Lung (tissue), 12 donors: ENCODE results near the gene STN1. TPM values are rescaled to one million over a fixed set of nuclear protein-coding genes. Genes with fewer than 3 reads are reported as not detected.

ENCODE experiments used
- ATAC-seq: fragments of 200-7000 bp; cut with Tn5 transposase; one replicate; pipeline ENCODE4 v1.9.1; 2020; ENCODE audit warnings: moderate number of reproducible peaks; ENCODE audit not compliant: insufficient read depth, low FRiP score
- DNase-seq, 3 donors: peaks; one replicate each; pipeline ENCODE4 v3.0.0-alpha.2; 2013 to 2017
- H3K27ac ChIP-seq, 2 donors: one replicate each; pipeline ENCODE4 v1.5.1; 2013; ENCODE audit warnings: mild to moderate bottlenecking in 2 of 2, moderate library complexity in 2 of 2, control low read depth in 1 of 2, inconsistent platforms in 1 of 2, low read depth in 1 of 2, low read length in 1 of 2
- H3K27me3 ChIP-seq, 3 donors: one replicate each; pipeline ENCODE4 v1.5.1; 2013; ENCODE audit warnings: low read length in 2 of 3; ENCODE audit not compliant: control insufficient read depth in 3 of 3, insufficient read depth in 3 of 3
- H3K36me3 ChIP-seq, 4 donors: one replicate each; pipeline ENCODE4 v1.5.1; 2013; ENCODE audit warnings: low read length in 4 of 4, mild to moderate bottlenecking in 1 of 4, moderate library complexity in 1 of 4; ENCODE audit not compliant: control insufficient read depth in 4 of 4, insufficient read depth in 4 of 4
- H3K4me1 ChIP-seq, 5 donors: one replicate each; pipeline ENCODE4 v1.5.1; 2013; ENCODE audit warnings: low read length in 5 of 5, mild to moderate bottlenecking in 2 of 5, moderate library complexity in 1 of 5; ENCODE audit not compliant: control insufficient read depth in 5 of 5, insufficient read depth in 5 of 5
- H3K4me3 ChIP-seq: one replicate; pipeline ENCODE4 v1.5.1; 2013; ENCODE audit warnings: mild to moderate bottlenecking, control low read depth, moderate library complexity
- H3K9ac ChIP-seq, 2 donors: one replicate each; pipeline ENCODE4 v1.5.1; 2013; ENCODE audit warnings: low read length in 2 of 2, control low read depth in 1 of 2; ENCODE audit not compliant: insufficient read depth in 1 of 2
- H3K9me3 ChIP-seq, 4 donors: one replicate each; pipeline ENCODE4 v1.5.1; 2013; ENCODE audit warnings: low read length in 3 of 4, mild to moderate bottlenecking in 1 of 4, moderate library complexity in 1 of 4; ENCODE audit not compliant: control insufficient read depth in 4 of 4, insufficient read depth in 3 of 4
- CTCF ChIP-seq: IDR thresholded peaks from 2 replicates; pipeline ENCODE4 v1.5.1; 2012; ENCODE audit warnings: mild to moderate bottlenecking; ENCODE audit errors: control extremely low read depth, extremely low read depth
- WGBS, 2 donors: extraction: QIAGEN DNeasy Blood & Tissue Kit; methylation state at CpG; one replicate each; pipeline ENCODE4 v1.1.7; 2013; 5-methylcytosine and 5-hydroxymethylcytosine counted together
- polyA plus RNA-seq, 2 donors: library from polyadenylated mRNA; stranded (reverse); fragments of 200-250 nt; gene quantifications; one replicate each; pipeline ENCODE4 v1.2.1, GENCODE V29; 2013
- total RNA-seq, 2 donors: library from RNA; depleted of rRNA in 1 of 2; stranded (reverse); fragments of >200 nt in 1 of 2; gene quantifications; one replicate each; pipeline ENCODE4 v1.2.1, GENCODE V29; 2014 to 2021
- donor health status: control.
- donor health status: control.
- donor health status: Bipolar disorder and iron deficiency.
- donor health status: healthy.
- donor health status: DM: yes; HTN: yes; CAD: no.

Gene STN1
- total and polyA plus RNA-seq, 4 donors = 26.5 to 43.8 (median 39.1) TPM

- Histone ChIP-seq H3K36me3 (no peaks in the 10 kb centered on the region), H3K27ac (no peak overlapping the region), H3K4me1 (peaks cover 18 to 41% (median 34%) of the 10 kb centered on the region in 5 donors), H3K27me3 (no peaks in the 10 kb centered on the region), H3K4me3 (no peak overlapping the region), H3K9ac (peak overlapping the region in 1 of 2 donors; percentile 55), H3K9me3 (no peaks in the 10 kb centered on the region)
- ATAC-seq = no peak
- DNase-seq = peak in 2 of 3 donors; percentile 43 to 62
- WGBS, 2 donors = 17 to 20% methylated on average over 30 to 34 of the region's 34 CpGs
- TF ChIP-seq CTCF = no peak
These were observed 61.9 kb downstream of the STN1 start for GRCh38 chr10:103855852-103856796.

GRCh38 chr10:103855424-103855823, 62.6 kb downstream of the STN1 start, which contains the start of gene SH3PXD2A:
SH3PXD2A (minus strand) TSS chr10:103855576; CDS start chr10:103855266, 310 bp downstream.
- ATAC-seq = peak; percentile 11
- Histone ChIP-seq H3K36me3 (peaks cover 0 to 2% (median 0%) of the 10 kb centered on the region in 4 donors), H3K9ac (peak within 1 kb of the TSS in 1 of 2 donors; percentile 69), H3K9me3 (no peaks in the 10 kb centered on the region), H3K4me1 (peaks cover 18 to 48% (median 40%) of the 10 kb centered on the region in 5 donors), H3K27me3 (no peaks in the 10 kb centered on the region), H3K4me3 (peak within 1 kb of the TSS; percentile 56), H3K27ac (peak within 1 kb of the TSS; percentile 67 to 85)
- peak; percentile 83 to 91 (median 86) for DNase-seq
- no peak for TF ChIP-seq CTCF
- 1% methylated on average over 31 to 54 of the region's 54 CpGs for WGBS, 2 donors

- H3K9me3 ChIP-seq = no peaks in the 10 kb centered on the region
- H3K4me3 ChIP-seq = peak overlapping the region; percentile 56
- WGBS, 2 donors = 1% methylated on average over 41 to 53 of the region's 53 CpGs
- H3K4me1 ChIP-seq = peaks cover 18 to 54% (median 45%) of the 10 kb centered on the region in 5 donors
- ATAC-seq (no peak), DNase-seq (peak in 2 of 3 donors; percentile 68 to 69)
- peak overlapping the region; percentile 67 to 85 for H3K27ac ChIP-seq
- H3K9ac ChIP-seq = peak overlapping the region in 1 of 2 donors; percentile 69
- H3K27me3 ChIP-seq = no peaks in the 10 kb centered on the region
- peaks cover 0 to 2% (median 0%) of the 10 kb centered on the region in 4 donors for H3K36me3 ChIP-seq
- TF ChIP-seq CTCF = no peak
These were observed 63.1 kb downstream of the STN1 start for GRCh38 chr10:103854686-103855391.
